ENCODE results near the gene PODXL2.

DNA sequence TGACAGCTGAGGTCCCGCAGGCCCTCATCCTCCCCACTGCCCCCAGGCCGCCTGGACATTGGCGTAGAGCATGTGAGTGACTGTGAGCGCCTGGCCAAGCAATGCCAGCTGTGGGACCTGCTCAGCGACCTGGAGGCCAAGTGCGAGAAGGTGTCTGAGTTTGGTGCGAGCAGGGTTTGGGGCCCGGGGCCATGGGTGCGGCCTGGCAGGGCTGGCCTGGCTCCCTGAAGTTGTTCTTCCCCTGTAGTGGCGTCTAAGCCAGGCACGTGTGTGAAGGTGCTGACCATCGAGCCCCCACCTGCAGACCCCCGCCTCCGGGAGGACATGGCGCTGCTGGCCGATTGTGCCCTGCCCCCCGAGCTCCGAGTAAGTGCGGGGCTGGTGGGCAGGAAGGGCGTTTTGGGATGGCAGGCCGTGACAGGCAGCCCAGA, 48.0 kb downstream of the PODXL2 start:
- TF ChIP-seq, protein P1, sequence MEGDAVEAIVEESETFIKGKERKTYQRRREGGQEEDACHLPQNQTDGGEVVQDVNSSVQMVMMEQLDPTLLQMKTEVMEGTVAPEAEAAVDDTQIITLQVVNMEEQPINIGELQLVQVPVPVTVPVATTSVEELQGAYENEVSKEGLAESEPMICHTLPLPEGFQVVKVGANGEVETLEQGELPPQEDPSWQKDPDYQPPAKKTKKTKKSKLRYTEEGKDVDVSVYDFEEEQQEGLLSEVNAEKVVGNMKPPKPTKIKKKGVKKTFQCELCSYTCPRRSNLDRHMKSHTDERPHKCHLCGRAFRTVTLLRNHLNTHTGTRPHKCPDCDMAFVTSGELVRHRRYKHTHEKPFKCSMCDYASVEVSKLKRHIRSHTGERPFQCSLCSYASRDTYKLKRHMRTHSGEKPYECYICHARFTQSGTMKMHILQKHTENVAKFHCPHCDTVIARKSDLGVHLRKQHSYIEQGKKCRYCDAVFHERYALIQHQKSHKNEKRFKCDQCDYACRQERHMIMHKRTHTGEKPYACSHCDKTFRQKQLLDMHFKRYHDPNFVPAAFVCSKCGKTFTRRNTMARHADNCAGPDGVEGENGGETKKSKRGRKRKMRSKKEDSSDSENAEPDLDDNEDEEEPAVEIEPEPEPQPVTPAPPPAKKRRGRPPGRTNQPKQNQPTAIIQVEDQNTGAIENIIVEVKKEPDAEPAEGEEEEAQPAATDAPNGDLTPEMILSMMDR (IDR thresholded peaks at IDR 0.05) = no peak
- no peak for TF ChIP-seq POLR2A (IDR thresholded peaks at IDR 0.05)
